Activated T-cell treated with anti-CD3 and anti-CD28 coated beads, Interleukin-2, amount 50 U/mL, for 4 hours (primary cell): ENCODE measurements around the gene KCNQ1. TPM values are rescaled to one million over a fixed set of nuclear protein-coding genes. Genes with fewer than 3 reads are reported as not detected.

Experiments
- ATAC-seq, 2 donors: fragments of 200-7000 bp; cut with Tn5 transposase; one replicate each; pipeline ENCODE4 v1.10.0; 2021
- DNase-seq: peaks from one replicate; pipeline ENCODE4 v3.0.0-alpha.2; 2020
- H3K27me3 Mint-ChIP-seq: one replicate; pipeline ENCODE4 v1.8.0; 2021; ENCODE audit warnings: low read depth, mixed read lengths
- H3K36me3 Mint-ChIP-seq: one replicate; pipeline ENCODE4 v1.8.0; 2022; ENCODE audit warnings: mixed read lengths; ENCODE audit not compliant: insufficient read depth
- H3K4me1 Mint-ChIP-seq: one replicate; pipeline ENCODE4 v1.8.0; 2021; ENCODE audit warnings: low read depth, mixed read lengths
- H3K4me3 Mint-ChIP-seq: one replicate; pipeline ENCODE4 v1.8.0; 2021; ENCODE audit warnings: mild to moderate bottlenecking, moderate library complexity, mixed read lengths
- H3K9me3 Mint-ChIP-seq: one replicate; pipeline ENCODE4 v1.8.0; 2021; ENCODE audit warnings: mixed read lengths
- total RNA-seq, 3 donors: library from RNA; stranded (reverse); gene quantifications; one replicate each; pipeline ENCODE4 v1.2.1, GENCODE V29; 2021

The KCNQ1 gene
- total RNA-seq, 3 donors from 2014 or later, result 2.3 to 3.0 (median 2.8) TPM

- Mint-ChIP-seq H3K4me3 (no peak overlapping the region), H3K4me1 (no peaks in the 10 kb centered on the region), H3K36me3 (peaks cover 16% of the 10 kb centered on the region), H3K9me3 (peaks cover 23% of the 10 kb centered on the region), H3K27me3 (no peaks in the 10 kb centered on the region)
- DNase-seq (no peak), ATAC-seq (no peak)
Measured at GRCh38 chr11:2831781-2832532, 387.1 kb downstream of the KCNQ1 start.

DNA sequence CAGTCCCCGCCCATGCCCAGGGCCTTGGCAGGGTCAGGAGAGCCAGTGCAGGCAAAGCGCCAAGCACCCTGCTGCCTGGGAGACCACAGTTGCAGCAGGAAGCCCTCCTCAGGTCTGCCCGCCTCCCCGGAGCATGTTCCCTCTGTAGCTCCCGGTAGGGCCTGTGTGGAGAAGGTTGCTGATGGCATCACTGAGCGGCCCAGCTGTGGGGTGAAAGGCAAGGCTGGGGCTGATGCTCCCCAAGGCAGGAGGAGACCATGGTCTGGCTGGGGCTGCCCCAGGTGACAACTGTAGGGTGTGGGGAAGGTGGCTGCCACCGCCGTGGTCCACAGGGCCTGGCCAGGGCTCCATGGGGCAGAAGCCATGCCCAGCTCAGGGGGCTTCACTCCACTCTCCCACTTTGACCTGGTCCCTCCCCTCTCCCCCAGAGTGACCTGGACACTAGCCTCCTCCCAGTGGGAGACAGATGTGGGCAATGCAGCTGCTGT, 387.8 kb downstream of the KCNQ1 start:
- Mint-ChIP-seq H3K4me1 (no peaks in the 10 kb centered on the region), H3K4me3 (no peak overlapping the region), H3K36me3 (peaks cover 15% of the 10 kb centered on the region), H3K27me3 (no peaks in the 10 kb centered on the region), H3K9me3 (peaks cover 21% of the 10 kb centered on the region)
- DNase-seq (no peak), ATAC-seq (no peak)

DNA sequence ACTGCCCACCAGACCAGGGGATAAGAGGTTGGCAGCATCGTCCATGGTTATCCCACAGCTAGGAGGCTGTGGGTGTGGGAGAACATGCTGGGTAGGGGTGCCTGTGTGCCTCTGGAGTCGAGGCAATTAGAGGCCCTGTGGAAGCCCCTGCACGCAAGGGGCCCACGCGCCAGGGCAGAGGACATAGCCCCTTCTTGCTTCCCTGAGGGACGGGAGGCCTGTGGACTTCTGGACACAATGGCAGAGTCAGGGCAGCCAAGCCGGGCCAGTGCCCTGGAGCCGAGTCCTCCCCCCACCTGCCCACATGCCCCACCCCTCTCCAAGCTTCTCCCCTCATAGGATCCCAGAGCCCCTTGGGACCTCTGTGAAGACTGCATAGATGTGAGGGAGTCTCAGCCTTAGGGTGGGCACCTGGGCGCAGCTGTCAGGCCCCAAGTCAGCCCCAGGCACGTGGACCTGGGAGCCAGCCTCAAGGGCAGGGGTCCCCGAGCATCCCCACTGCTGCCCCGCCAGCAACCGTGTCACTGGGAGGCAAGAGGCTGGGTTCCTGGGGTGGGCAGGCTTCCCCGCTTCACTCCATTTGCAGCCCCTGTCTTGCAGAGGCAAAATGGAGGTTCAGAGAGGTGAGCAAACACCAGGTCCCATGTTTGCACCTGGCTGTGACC, 388.4 kb downstream of the KCNQ1 start:
- no peak for DNase-seq
- peaks cover 15% of the 10 kb centered on the region for H3K9me3 Mint-ChIP-seq
- ATAC-seq, result no peak
- H3K36me3 Mint-ChIP-seq, result peaks cover 11% of the 10 kb centered on the region
- H3K27me3 Mint-ChIP-seq, result no peaks in the 10 kb centered on the region
- H3K4me1 Mint-ChIP-seq, result no peaks in the 10 kb centered on the region
- no peak overlapping the region for H3K4me3 Mint-ChIP-seq

DNA sequence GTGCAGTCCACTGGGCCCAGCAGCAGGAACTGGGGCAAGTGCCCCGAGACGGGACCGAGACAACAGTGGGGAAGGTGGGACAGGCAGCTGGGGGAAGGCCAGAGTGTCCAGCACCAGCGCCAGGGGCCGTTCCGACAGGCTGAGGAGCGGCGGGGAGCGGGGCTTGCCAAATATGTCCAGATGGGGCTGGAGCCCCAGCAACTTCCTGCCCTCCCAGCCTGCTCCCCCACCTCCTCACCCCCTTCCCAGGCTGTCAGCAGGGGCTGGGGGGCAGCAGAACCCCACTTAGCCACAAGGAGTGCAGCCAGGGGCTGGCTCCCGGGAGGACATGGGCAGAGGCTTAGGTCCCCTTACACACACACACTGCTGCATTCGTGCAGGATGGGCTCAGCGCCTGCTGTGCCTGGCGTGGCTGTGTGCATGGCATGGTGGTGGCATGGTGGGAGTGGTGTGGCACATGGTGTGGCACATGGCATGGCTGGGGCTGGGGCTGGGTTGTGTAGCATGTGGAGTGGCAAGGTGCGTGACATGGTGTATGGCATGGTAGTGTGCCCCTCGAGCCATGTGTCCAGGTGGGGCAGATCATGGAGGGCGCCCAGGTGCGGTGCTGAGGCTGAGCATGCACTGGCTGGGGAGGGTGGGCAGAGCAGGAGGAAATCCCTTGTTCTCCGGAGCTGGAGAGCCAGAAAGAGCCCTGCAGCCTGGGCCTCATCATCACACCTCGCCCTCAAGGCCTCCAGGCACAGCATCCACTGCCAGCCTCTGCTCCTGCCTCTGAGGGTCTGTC, 389.1 kb downstream of the KCNQ1 start:
- no peaks in the 10 kb centered on the region for H3K4me1 Mint-ChIP-seq
- peaks cover 4% of the 10 kb centered on the region for H3K36me3 Mint-ChIP-seq
- no peak overlapping the region for H3K4me3 Mint-ChIP-seq
- ATAC-seq (no peak), DNase-seq (no peak)
- no peaks in the 10 kb centered on the region for H3K27me3 Mint-ChIP-seq
- H3K9me3 Mint-ChIP-seq, result peaks cover 8% of the 10 kb centered on the region

- no peaks in the 10 kb centered on the region for H3K4me1 Mint-ChIP-seq
- ATAC-seq, result no peak
- H3K36me3 Mint-ChIP-seq, result no peaks in the 10 kb centered on the region
- no peaks in the 10 kb centered on the region for H3K27me3 Mint-ChIP-seq
- DNase-seq, result no peak
- no peak overlapping the region for H3K4me3 Mint-ChIP-seq
- peaks cover under 1% of the 10 kb centered on the region for H3K9me3 Mint-ChIP-seq
Measured at GRCh38 chr11:2834503-2835273, 389.9 kb downstream of the KCNQ1 start.

- no peaks in the 10 kb centered on the region for H3K4me1 Mint-ChIP-seq
- no peak for DNase-seq
- H3K36me3 Mint-ChIP-seq, result no peaks in the 10 kb centered on the region
- H3K27me3 Mint-ChIP-seq, result no peaks in the 10 kb centered on the region
- no peak overlapping the region for H3K4me3 Mint-ChIP-seq
- ATAC-seq, result no peak
- H3K9me3 Mint-ChIP-seq, result no peaks in the 10 kb centered on the region
Measured at GRCh38 chr11:2835296-2835695, 390.5 kb downstream of the KCNQ1 start.

DNA sequence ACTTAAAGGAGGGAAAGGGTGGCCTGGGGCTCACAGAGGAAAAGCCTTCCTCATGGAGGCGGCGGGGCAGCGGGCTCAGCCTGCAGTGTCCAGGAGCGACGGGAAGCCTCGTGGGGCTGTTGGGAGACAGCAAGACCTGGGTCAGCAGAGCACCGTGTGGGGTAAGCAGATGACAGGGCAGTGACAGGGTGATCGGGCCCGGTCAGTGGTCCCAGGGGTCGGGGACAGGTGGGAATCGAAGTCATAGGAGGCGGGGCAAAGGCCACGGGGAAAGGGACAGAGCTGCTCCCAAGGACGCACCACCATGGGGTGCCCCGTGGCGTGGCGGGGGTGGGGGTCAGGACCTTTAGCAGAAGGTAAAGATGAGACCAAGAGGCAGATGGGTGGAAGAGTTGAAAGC, 390.9 kb downstream of the KCNQ1 start:
- DNase-seq, result no peak
- no peak for ATAC-seq
- H3K4me3 Mint-ChIP-seq, result no peak overlapping the region

GRCh38 chr11:2836315-2837095, 391.7 kb downstream of the KCNQ1 start:
- H3K36me3 Mint-ChIP-seq, result no peaks in the 10 kb centered on the region
- no peak overlapping the region for H3K4me3 Mint-ChIP-seq
- ATAC-seq (no peak), DNase-seq (no peak)
- no peaks in the 10 kb centered on the region for H3K9me3 Mint-ChIP-seq
- no peaks in the 10 kb centered on the region for H3K27me3 Mint-ChIP-seq
- H3K4me1 Mint-ChIP-seq, result peaks cover 2% of the 10 kb centered on the region

More for the DNA sequence above, 390.9 kb downstream of the KCNQ1 start:
- no peaks in the 10 kb centered on the region for H3K36me3 Mint-ChIP-seq
- no peaks in the 10 kb centered on the region for H3K4me1 Mint-ChIP-seq
- no peaks in the 10 kb centered on the region for H3K9me3 Mint-ChIP-seq
- no peaks in the 10 kb centered on the region for H3K27me3 Mint-ChIP-seq

DNA sequence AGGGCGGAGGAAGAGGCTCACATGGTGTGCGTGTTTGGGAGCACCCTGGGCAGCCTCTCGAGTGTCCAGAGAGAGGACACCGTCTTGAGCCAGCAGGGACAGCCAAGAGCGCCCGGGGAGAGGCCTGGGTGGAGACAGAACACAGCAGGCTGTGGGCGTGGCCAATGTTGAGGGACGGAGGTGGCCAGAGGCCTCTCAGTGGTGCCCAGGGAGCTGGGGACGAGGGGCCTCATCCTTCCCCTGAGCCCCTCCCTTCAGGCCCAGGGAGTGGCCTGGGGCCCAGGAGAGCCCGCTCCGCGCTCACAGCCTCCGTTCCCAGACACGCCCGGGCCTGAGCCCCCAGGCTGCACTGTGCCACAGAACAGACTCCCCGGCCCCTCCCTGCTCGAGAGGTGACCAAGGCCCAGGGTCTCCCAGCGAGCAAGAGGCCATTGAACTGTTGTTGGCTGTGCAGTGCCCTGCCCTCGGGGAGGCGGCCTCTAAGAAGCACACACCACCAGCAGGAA, 392.3 kb downstream of the KCNQ1 start:
- no peaks in the 10 kb centered on the region for H3K36me3 Mint-ChIP-seq
- H3K4me1 Mint-ChIP-seq, result peaks cover 3% of the 10 kb centered on the region
- ATAC-seq (no peak), DNase-seq (no peak)
- H3K4me3 Mint-ChIP-seq, result no peak overlapping the region
- H3K9me3 Mint-ChIP-seq, result no peaks in the 10 kb centered on the region
- no peaks in the 10 kb centered on the region for H3K27me3 Mint-ChIP-seq

DNA sequence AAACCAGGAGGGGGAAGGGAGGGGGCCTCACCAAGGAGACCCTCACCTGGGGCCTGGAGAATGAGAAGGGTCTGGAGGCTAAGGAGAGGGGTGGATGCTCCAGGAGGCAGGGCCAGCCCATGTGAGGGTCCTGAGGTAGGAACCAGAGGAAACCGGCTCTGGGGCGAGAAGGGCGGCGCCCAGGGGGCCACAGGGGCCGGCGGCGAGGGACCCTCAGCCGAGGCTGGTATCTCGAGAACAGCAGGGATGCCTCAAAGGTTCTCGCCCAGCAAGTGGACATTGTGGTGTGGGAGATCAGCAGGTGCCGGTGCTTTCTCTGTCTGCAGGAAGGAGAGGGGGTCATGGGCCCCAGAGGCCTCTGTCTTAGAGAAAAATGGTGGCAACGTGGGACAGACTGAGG, 392.8 kb downstream of the KCNQ1 start:
- no peaks in the 10 kb centered on the region for H3K27me3 Mint-ChIP-seq
- H3K36me3 Mint-ChIP-seq, result no peaks in the 10 kb centered on the region
- no peak overlapping the region for H3K4me3 Mint-ChIP-seq
- H3K9me3 Mint-ChIP-seq, result no peaks in the 10 kb centered on the region
- no peak for DNase-seq
- ATAC-seq, result no peak
- peaks cover 6% of the 10 kb centered on the region for H3K4me1 Mint-ChIP-seq

GRCh38 chr11:2838091-2838490, 393.3 kb downstream of the KCNQ1 start:
- DNase-seq (no peak), ATAC-seq (no peak)
- H3K4me3 Mint-ChIP-seq, result no peak overlapping the region
- no peaks in the 10 kb centered on the region for H3K27me3 Mint-ChIP-seq
- H3K36me3 Mint-ChIP-seq, result no peaks in the 10 kb centered on the region
- H3K4me1 Mint-ChIP-seq, result peaks cover 6% of the 10 kb centered on the region
- H3K9me3 Mint-ChIP-seq, result no peaks in the 10 kb centered on the region

DNA sequence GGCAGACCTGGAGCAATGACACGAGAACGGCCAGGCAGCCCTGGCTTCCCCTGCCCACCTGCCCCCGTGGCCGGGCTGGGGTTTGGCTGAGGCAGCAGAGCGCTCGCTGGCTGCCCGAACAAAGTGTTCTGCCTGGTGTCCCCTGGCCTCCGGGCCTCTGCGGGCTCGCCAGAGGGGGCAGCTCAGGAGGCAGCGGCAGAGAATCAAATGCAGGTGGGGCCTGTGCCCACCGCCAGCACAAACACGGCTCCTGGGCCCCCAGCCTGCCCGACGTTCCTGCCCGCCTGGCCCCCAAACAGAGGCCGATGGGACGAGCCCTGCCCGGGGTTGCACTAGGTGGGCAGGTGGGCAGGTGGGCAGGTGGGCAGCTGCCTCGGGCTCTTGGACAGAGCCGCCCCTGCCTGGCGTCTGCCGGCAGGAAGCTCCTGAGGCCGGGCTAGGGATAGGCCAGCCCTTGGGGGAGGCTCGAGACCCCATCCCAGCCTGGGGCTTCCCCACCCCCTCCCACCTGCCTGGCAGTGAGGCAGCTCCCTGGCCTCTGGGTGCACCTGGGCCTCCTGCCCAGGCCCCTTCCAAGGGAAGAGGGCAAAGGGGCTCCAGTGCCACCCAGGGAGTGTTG, 394.0 kb downstream of the KCNQ1 start:
- H3K4me3 Mint-ChIP-seq, result no peak overlapping the region
- ATAC-seq, result no peak
- no peaks in the 10 kb centered on the region for H3K9me3 Mint-ChIP-seq

GRCh38 chr11:2839395-2839943, 394.7 kb downstream of the KCNQ1 start:
- no peaks in the 10 kb centered on the region for H3K9me3 Mint-ChIP-seq
- DNase-seq (no peak), ATAC-seq (no peak)
- H3K4me1 Mint-ChIP-seq, result peaks cover 6% of the 10 kb centered on the region
- no peak overlapping the region for H3K4me3 Mint-ChIP-seq
- no peaks in the 10 kb centered on the region for H3K36me3 Mint-ChIP-seq
- no peaks in the 10 kb centered on the region for H3K27me3 Mint-ChIP-seq

More for the DNA sequence above, 394.0 kb downstream of the KCNQ1 start:
- Mint-ChIP-seq H3K27me3 (no peaks in the 10 kb centered on the region), H3K36me3 (no peaks in the 10 kb centered on the region), H3K4me1 (peaks cover 6% of the 10 kb centered on the region)
- DNase-seq, result no peak
